ENCODE measurements around the gene DNAJC13. TPM values are rescaled to one million over a fixed set of nuclear protein-coding genes. Genes with fewer than 3 reads are reported as not detected.
"Not testable (repeated sequence)": the region's sequence is repeated elsewhere in the genome, so short reads cannot be mapped to it uniquely, and the experiment has no call there.

Gene DNAJC13
- total RNA-seq, 2 experiments from 2014 or later, result 22.8 to 42.7 TPM

DNA sequence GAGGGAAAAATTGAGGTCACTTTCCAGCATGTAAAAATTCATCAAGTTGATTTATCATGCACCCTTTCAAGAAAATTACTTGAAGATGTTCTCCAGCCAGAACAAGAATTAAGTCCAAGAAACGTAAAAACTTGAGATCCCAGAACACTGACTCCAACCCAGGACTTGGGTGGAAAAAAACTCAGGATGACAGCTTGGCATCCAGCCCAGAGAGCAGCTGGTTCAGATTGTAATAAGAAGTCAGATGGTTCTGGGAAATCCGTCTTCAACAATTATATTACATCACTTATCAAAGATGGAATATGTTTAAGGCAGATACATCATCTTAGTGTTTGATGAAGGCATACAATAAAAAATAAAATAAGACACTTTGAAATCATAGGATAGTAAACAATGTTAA lies 23.0 kb upstream of the DNAJC13 start:
- H2AFZ ChIP-seq (ENCODE audit: low read length), result no peak overlapping the region
- H3K79me2 ChIP-seq (ENCODE audit: insufficient read depth, low read depth, low read length), result no peaks in the 10 kb centered on the region
- H3K4me2 ChIP-seq (ENCODE audit: low read length), result no peak overlapping the region
- 0 out of 2 replicates have a peak, but pooled peaks cover 3% of the 10 kb centered on the region for H3K9me2 ChIP-seq (ENCODE audit: insufficient read depth, low read length)
- POLR2A ChIA-PET, result interaction anchor here (1.1 to 1.3 kb wide), 2 partner anchors 9 to 23 kb away, joined by 3 to 4 read pairs; partner anchors contain the start of gene DNAJC13
- no peak for DNase-seq (ENCODE audit: low spot score)
- H3K27ac ChIP-seq (ENCODE audit: low read depth, low read length, poor library complexity, severe bottlenecking), result no peak overlapping the region
- no peaks in the 10 kb centered on the region for H3K36me3 ChIP-seq (ENCODE audit: insufficient read depth, low read length)
- H3K9me3 ChIP-seq (ENCODE audit: low read length), result no peaks in the 10 kb centered on the region
- TF ChIP-seq EZH2phosphoT487 (IDR thresholded peaks at IDR 0.05; ENCODE audit: borderline replicate concordance, low read depth, low read length), result no peak
- H3K4me3 ChIP-seq (ENCODE audit: low read depth, low read length, poor library complexity, severe bottlenecking), result no peak overlapping the region
- no peaks in the 10 kb centered on the region for H4K20me1 ChIP-seq (ENCODE audit: insufficient read depth, low read length)
- intact Hi-C loops (cut with micrococcal nuclease; ENCODE audit: unreplicated experiment), result no loop called here
- BruUV-seq (replicated peaks), result no TSS peak
- no peaks in the 10 kb centered on the region for H3K4me1 ChIP-seq (ENCODE audit: insufficient read depth, low read length, poor library complexity, severe bottlenecking)
- CTCF ChIA-PET (ENCODE audit: unreplicated experiment), result no interaction called here

DNA sequence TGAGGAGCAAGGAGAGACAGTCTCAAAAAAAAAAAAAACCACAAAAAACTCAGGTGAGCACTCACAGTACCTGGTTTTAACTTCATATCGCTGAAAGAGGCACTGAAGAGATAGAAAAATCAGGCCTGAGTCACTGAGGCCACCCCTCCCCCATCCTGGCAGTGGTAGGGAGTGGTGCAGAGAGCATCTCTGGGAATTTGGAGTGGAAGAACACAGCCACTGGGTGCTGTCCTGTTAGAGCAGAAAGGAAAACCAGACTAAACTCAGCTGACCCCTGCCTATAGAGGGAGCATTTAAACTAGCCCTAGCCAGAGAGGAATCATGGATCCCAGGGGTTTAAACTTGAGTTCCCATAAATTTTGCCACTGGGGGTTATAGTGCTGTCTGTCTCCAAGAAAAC lies 22.2 kb upstream of the DNAJC13 start:
- TF ChIP-seq, protein P1, sequence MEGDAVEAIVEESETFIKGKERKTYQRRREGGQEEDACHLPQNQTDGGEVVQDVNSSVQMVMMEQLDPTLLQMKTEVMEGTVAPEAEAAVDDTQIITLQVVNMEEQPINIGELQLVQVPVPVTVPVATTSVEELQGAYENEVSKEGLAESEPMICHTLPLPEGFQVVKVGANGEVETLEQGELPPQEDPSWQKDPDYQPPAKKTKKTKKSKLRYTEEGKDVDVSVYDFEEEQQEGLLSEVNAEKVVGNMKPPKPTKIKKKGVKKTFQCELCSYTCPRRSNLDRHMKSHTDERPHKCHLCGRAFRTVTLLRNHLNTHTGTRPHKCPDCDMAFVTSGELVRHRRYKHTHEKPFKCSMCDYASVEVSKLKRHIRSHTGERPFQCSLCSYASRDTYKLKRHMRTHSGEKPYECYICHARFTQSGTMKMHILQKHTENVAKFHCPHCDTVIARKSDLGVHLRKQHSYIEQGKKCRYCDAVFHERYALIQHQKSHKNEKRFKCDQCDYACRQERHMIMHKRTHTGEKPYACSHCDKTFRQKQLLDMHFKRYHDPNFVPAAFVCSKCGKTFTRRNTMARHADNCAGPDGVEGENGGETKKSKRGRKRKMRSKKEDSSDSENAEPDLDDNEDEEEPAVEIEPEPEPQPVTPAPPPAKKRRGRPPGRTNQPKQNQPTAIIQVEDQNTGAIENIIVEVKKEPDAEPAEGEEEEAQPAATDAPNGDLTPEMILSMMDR (conservative IDR thresholded peaks at IDR 0.05; ENCODE audit: low read length), result no peak
- TF ChIP-seq EZH2phosphoT487 (IDR thresholded peaks at IDR 0.05; ENCODE audit: borderline replicate concordance, low read depth, low read length), result no peak
- DNase-seq (ENCODE audit: low spot score), result no peak
- H3K79me2 ChIP-seq (ENCODE audit: insufficient read depth, low read depth, low read length), result no peaks in the 10 kb centered on the region
- ChIA-PET POLR2A (interaction anchor here (1.1 to 1.3 kb wide), 2 partner anchors 10 to 22 kb away, joined by 3 to 4 read pairs; partner anchors contain the start of gene DNAJC13), CTCF (ENCODE audit: unreplicated experiment) (interaction anchor here (1.3 kb wide), 1 partner anchor 52 kb away, joined by 3 read pairs; no protein-coding TSS in a partner anchor)
- H3K4me1 ChIP-seq (ENCODE audit: insufficient read depth, low read length, poor library complexity, severe bottlenecking), result no peaks in the 10 kb centered on the region
- no peaks in the 10 kb centered on the region for H3K9me3 ChIP-seq (ENCODE audit: low read length)
- intact Hi-C loops (cut with micrococcal nuclease; ENCODE audit: unreplicated experiment), result loop anchor here (5.0 kb wide), 1 partner anchor 603 kb away; no protein-coding TSS in a partner anchor
- H3K4me2 ChIP-seq (ENCODE audit: low read length), result no peak overlapping the region
- H3K27ac ChIP-seq (ENCODE audit: low read depth, low read length, poor library complexity, severe bottlenecking), result no peak overlapping the region
- H2AFZ ChIP-seq (ENCODE audit: low read length), result no peak overlapping the region
- no TSS peak for BruUV-seq (replicated peaks)
- no peak overlapping the region for H3K4me3 ChIP-seq (ENCODE audit: low read depth, low read length, poor library complexity, severe bottlenecking)
- 0 out of 2 replicates have a peak, but pooled peaks cover 3% of the 10 kb centered on the region for H3K9me2 ChIP-seq (ENCODE audit: insufficient read depth, low read length)
- no peaks in the 10 kb centered on the region for H3K36me3 ChIP-seq (ENCODE audit: insufficient read depth, low read length)
- no peaks in the 10 kb centered on the region for H4K20me1 ChIP-seq (ENCODE audit: insufficient read depth, low read length)

DNA sequence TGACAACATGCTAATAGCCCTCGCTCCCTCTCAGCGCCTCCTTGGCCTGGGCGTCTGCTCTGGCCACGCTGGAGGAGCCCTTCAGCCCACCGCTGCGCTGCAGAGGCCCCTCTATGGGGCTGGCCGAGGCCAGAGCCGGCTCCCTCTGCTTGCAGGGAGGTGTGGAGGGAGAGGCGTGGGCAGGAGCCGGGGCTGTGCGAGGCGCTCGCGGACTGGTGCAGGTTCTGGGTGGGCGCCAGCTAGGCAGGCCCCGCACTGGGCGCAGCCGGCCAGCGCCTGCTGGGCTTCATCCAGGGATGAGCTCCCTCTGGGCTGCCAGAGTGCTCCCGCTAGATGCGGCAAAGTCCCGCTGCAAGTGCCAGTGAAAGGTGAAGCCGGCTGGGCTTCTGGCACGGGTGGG lies 21.0 kb upstream of the DNAJC13 start:
- no peak overlapping the region for H3K4me2 ChIP-seq (ENCODE audit: low read length)
- ChIA-PET CTCF (ENCODE audit: unreplicated experiment) (no interaction called here), POLR2A (interaction anchor here (1.0 kb wide), 1 partner anchor 79 kb away, joined by 3 read pairs; the partner anchor contains the start of gene ACP3)
- DNase-seq (ENCODE audit: low spot score), result no peak
- H3K79me2 ChIP-seq (ENCODE audit: insufficient read depth, low read depth, low read length), result no peaks in the 10 kb centered on the region
- H4K20me1 ChIP-seq (ENCODE audit: insufficient read depth, low read length), result no peaks in the 10 kb centered on the region
- H3K9me2 ChIP-seq (ENCODE audit: insufficient read depth, low read length), result 0 out of 2 replicates have a peak, but pooled peaks cover 3% of the 10 kb centered on the region
- H3K9me3 ChIP-seq (ENCODE audit: low read length), result no peaks in the 10 kb centered on the region
- H3K27ac ChIP-seq (ENCODE audit: low read depth, low read length, poor library complexity, severe bottlenecking), result no peak overlapping the region
- no peak overlapping the region for H2AFZ ChIP-seq (ENCODE audit: low read length)
- no TSS peak for BruUV-seq (replicated peaks)
- no peak overlapping the region for H3K4me3 ChIP-seq (ENCODE audit: low read depth, low read length, poor library complexity, severe bottlenecking)
- H3K36me3 ChIP-seq (ENCODE audit: insufficient read depth, low read length), result no peaks in the 10 kb centered on the region
- TF ChIP-seq, protein P1 (conservative IDR thresholded peaks at IDR 0.05; ENCODE audit: low read length), result no peak
- TF ChIP-seq EZH2phosphoT487 (IDR thresholded peaks at IDR 0.05; ENCODE audit: borderline replicate concordance, low read depth, low read length), result no peak
- intact Hi-C loops (cut with micrococcal nuclease; ENCODE audit: unreplicated experiment), result loop anchor here (5.0 kb wide), 1 partner anchor 604 kb away; no protein-coding TSS in a partner anchor
- no peaks in the 10 kb centered on the region for H3K4me1 ChIP-seq (ENCODE audit: insufficient read depth, low read length, poor library complexity, severe bottlenecking)

DNA sequence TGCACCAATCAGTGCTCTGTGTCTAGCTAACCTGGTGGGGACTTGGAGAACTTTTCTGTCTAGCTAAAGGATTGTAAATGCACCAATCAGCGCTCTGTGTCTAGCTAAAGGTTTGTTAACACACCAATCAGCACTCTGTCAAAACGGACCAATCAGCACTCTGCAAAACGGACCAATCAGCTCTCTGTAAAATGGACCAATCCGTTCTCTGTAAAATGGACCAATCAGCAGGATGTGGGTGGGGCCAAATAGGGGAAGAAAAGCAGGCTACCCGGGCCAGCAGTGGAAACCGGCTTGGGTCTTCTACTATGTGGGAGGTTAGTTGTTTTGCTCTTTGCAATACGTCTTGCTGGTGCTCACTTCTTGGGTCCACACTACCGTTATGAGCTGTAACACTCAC lies 20.5 kb upstream of the DNAJC13 start:
- CTCF ChIA-PET (ENCODE audit: unreplicated experiment); H3K9me3 ChIP-seq (ENCODE audit: low read length); H3K4me3 ChIP-seq (ENCODE audit: low read depth, low read length, poor library complexity, severe bottlenecking); H3K79me2 ChIP-seq (ENCODE audit: insufficient read depth, low read depth, low read length); DNase-seq (ENCODE audit: low spot score); H2AFZ ChIP-seq (ENCODE audit: low read length); H3K4me1 ChIP-seq (ENCODE audit: insufficient read depth, low read length, poor library complexity, severe bottlenecking); H3K36me3 ChIP-seq (ENCODE audit: insufficient read depth, low read length); H3K4me2 ChIP-seq (ENCODE audit: low read length); H3K9me2 ChIP-seq (ENCODE audit: insufficient read depth, low read length); H3K27ac ChIP-seq (ENCODE audit: low read depth, low read length, poor library complexity, severe bottlenecking); BruUV-seq (replicated peaks); H4K20me1 ChIP-seq (ENCODE audit: insufficient read depth, low read length): not testable (repeated sequence)
- intact Hi-C loops (cut with micrococcal nuclease; ENCODE audit: unreplicated experiment), result loop anchor here (5.0 kb wide), 1 partner anchor 604 kb away; no protein-coding TSS in a partner anchor
- POLR2A ChIA-PET, result interaction anchor here (0.6 to 1.0 kb wide), 4 partner anchors 48 to 840 kb away, joined by 3 read pairs; partner anchors contain the start of gene ACP3

Measured in OCI-LY7 (cell line).